Activated naive CD8-positive, alpha-beta T cell (primary cell): Measurements from ENCODE around the gene ISM1.

Experiments
- H3K27ac Mint-ChIP-seq: one replicate; pipeline ENCODE4 v1.8.0; 2021; ENCODE audit warnings: mixed read lengths
- H3K27me3 Mint-ChIP-seq: one replicate; pipeline ENCODE4 v1.8.0; 2021; ENCODE audit warnings: mixed read lengths
- H3K36me3 Mint-ChIP-seq: one replicate; pipeline ENCODE4 v1.8.0; 2021; ENCODE audit warnings: mixed read lengths
- H3K4me1 Mint-ChIP-seq: one replicate; pipeline ENCODE4 v1.8.0; 2021; ENCODE audit warnings: low read depth, mixed read lengths
- H3K4me3 Mint-ChIP-seq: one replicate; pipeline ENCODE4 v1.8.0; 2021; ENCODE audit warnings: mild to moderate bottlenecking, mixed read lengths
- H3K9me3 Mint-ChIP-seq: one replicate; pipeline ENCODE4 v1.8.0; 2021; ENCODE audit warnings: low read depth, mixed read lengths

Gene ISM1

DNA sequence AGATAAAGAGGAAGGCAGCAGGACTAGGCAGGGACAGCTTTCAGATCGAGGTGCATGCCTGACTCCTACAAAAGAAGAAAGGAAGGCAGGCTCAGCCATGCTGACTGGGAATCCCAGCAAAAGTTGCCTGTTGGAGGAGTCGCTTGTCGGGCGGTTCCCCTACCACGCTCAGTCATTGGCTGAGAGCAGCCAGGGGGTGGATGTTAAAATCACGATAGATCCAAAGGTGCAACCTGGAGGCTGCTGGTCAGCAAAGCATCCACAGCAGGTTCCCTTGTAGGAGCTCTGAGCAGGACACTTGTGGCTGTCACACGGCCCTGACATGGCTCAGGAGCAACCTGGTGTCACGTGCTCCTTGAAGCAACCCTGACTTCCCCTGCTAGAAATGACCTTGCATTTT is 74.6 kb downstream of the ISM1 start:
- H3K4me1 Mint-ChIP-seq: no peaks in the 10 kb centered on the region
- no peak overlapping the region for H3K27ac Mint-ChIP-seq
- no peak overlapping the region for H3K4me3 Mint-ChIP-seq
- peaks cover 4% of the 10 kb centered on the region for H3K36me3 Mint-ChIP-seq
- H3K9me3 Mint-ChIP-seq: no peaks in the 10 kb centered on the region
- no peaks in the 10 kb centered on the region for H3K27me3 Mint-ChIP-seq

DNA sequence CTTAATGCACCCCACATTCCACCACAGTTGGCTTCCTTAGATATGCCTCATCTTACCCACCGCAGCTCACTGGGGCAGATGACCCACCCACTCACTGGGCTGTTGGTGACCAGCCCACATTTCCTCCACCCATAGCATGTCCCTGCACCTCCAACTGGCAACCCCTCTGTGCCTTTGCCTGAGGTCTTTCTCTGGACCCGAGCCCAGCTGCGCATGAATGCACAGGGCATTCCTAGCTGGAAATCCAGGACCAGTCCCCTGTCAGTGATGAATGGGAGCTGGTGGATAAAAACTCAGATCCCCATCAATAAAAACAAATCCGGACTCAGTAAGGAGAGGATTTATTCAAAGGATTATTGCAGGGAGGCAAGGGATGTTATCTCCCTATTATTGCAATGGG is 75.0 kb downstream of the ISM1 start:
- Mint-ChIP-seq H3K36me3 (peaks cover 4% of the 10 kb centered on the region), H3K27me3 (no peaks in the 10 kb centered on the region), H3K4me3 (no peak overlapping the region), H3K27ac (no peak overlapping the region), H3K4me1 (no peaks in the 10 kb centered on the region), H3K9me3 (no peaks in the 10 kb centered on the region)

GRCh38 chr20:13297147-13297899 is 76.2 kb downstream of the ISM1 start:
- peaks cover 4% of the 10 kb centered on the region for H3K36me3 Mint-ChIP-seq
- H3K27me3 Mint-ChIP-seq: no peaks in the 10 kb centered on the region
- H3K27ac Mint-ChIP-seq: no peak overlapping the region
- H3K4me3 Mint-ChIP-seq: no peak overlapping the region
- no peaks in the 10 kb centered on the region for H3K9me3 Mint-ChIP-seq
- no peaks in the 10 kb centered on the region for H3K4me1 Mint-ChIP-seq

- Mint-ChIP-seq H3K4me1 (no peaks in the 10 kb centered on the region), H3K36me3 (peaks cover 6% of the 10 kb centered on the region), H3K4me3 (no peak overlapping the region), H3K27me3 (no peaks in the 10 kb centered on the region), H3K9me3 (no peaks in the 10 kb centered on the region), H3K27ac (no peak overlapping the region)
Measured at GRCh38 chr20:13298692-13299373, 77.8 kb downstream of the ISM1 start.

- Mint-ChIP-seq H3K27me3 (no peaks in the 10 kb centered on the region), H3K27ac (no peak overlapping the region), H3K4me3 (no peak overlapping the region), H3K36me3 (peaks cover 6% of the 10 kb centered on the region), H3K4me1 (no peaks in the 10 kb centered on the region), H3K9me3 (no peaks in the 10 kb centered on the region)
Measured at GRCh38 chr20:13299401-13299800, 78.3 kb downstream of the ISM1 start.

GRCh38 chr20:13301596-13301995 is 80.5 kb downstream of the ISM1 start:
- Mint-ChIP-seq H3K4me3 (no peak overlapping the region), H3K27ac (no peak overlapping the region), H3K27me3 (no peaks in the 10 kb centered on the region), H3K4me1 (no peaks in the 10 kb centered on the region), H3K9me3 (no peaks in the 10 kb centered on the region), H3K36me3 (peaks cover 2% of the 10 kb centered on the region)

- H3K4me3 Mint-ChIP-seq: no peak overlapping the region
- no peaks in the 10 kb centered on the region for H3K27me3 Mint-ChIP-seq
- no peaks in the 10 kb centered on the region for H3K9me3 Mint-ChIP-seq
- H3K27ac Mint-ChIP-seq: no peak overlapping the region
- peaks cover 2% of the 10 kb centered on the region for H3K36me3 Mint-ChIP-seq
- H3K4me1 Mint-ChIP-seq: no peaks in the 10 kb centered on the region
Measured at GRCh38 chr20:13302647-13303450, 81.8 kb downstream of the ISM1 start.

DNA sequence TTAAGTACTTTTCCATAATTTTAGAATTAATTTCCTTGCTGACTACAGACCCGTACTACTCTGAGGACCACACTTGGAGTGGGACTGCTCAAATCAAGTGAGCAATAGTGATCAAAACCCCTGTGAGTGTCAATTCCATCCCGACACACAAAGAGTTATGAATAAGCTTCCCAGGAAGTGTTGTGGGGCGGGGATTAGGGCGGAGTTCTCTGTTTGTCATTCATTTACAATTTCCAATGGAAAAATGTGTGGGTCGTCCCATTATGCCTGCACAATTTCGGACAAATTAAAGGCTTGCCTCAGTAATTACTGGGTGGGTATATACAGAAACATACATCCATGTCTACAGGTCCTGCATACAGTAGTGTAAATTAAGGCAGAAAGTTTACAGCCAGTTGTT is 84.2 kb downstream of the ISM1 start:
- H3K4me1 Mint-ChIP-seq: no peaks in the 10 kb centered on the region
- no peaks in the 10 kb centered on the region for H3K27me3 Mint-ChIP-seq
- H3K9me3 Mint-ChIP-seq: no peaks in the 10 kb centered on the region
- H3K36me3 Mint-ChIP-seq: peaks cover 2% of the 10 kb centered on the region
- H3K4me3 Mint-ChIP-seq: no peak overlapping the region
- no peak overlapping the region for H3K27ac Mint-ChIP-seq

GRCh38 chr20:13307562-13308163 is 86.6 kb downstream of the ISM1 start:
- Mint-ChIP-seq H3K27me3 (peaks cover 3% of the 10 kb centered on the region), H3K36me3 (peaks cover 2% of the 10 kb centered on the region), H3K4me3 (no peak overlapping the region), H3K27ac (no peak overlapping the region), H3K4me1 (no peaks in the 10 kb centered on the region), H3K9me3 (no peaks in the 10 kb centered on the region)

DNA sequence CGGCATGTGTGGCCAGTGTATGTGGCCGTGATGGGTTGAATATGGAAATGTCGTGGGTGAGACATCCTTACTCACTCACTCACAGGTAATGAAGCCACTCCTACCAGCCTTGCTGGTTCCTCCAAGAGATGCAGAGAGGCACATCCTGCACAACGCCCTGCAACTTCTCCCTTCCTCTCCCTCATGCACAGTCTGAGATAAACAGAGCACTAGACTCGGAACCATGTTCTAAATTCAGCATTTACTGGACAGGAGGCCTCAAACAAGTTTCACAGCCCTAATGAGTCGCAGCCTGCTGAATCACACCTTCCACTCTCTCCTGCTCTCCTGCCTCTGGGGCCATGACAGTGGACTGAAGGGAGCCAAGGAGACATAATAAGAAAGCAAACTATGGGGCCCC is 91.2 kb downstream of the ISM1 start:
- Mint-ChIP-seq H3K4me1 (no peaks in the 10 kb centered on the region), H3K27me3 (peaks cover 3% of the 10 kb centered on the region), H3K27ac (no peak overlapping the region), H3K9me3 (peaks cover 8% of the 10 kb centered on the region), H3K4me3 (no peak overlapping the region), H3K36me3 (peaks cover 6% of the 10 kb centered on the region)

- Mint-ChIP-seq H3K4me1 (no peaks in the 10 kb centered on the region), H3K27ac (no peak overlapping the region), H3K4me3 (no peak overlapping the region), H3K36me3 (peaks cover 6% of the 10 kb centered on the region), H3K9me3 (peaks cover 13% of the 10 kb centered on the region), H3K27me3 (peaks cover 3% of the 10 kb centered on the region)
Measured at GRCh38 chr20:13313201-13313600, 92.1 kb downstream of the ISM1 start.

DNA sequence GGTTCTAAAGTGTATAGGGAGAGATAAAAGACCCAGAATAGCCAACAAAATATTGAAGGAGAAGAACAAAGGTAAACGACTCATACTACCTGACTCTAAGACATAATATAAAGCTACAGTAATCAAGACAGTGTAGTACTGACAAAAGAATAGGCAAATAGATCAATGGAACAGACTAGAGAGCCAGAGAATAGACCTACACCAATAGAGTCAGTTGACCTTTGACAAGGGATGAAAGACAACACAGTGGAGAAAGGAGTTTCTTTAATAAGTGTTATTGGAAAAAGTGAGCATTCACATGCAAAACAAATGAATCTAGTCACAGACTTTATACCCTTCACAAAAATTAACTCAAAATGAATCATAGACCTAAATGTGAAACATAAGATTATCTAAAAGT is 96.4 kb downstream of the ISM1 start:
- H3K4me3 Mint-ChIP-seq: no peak overlapping the region
- peaks cover 1% of the 10 kb centered on the region for H3K27me3 Mint-ChIP-seq
- H3K27ac Mint-ChIP-seq: no peak overlapping the region
- peaks cover 6% of the 10 kb centered on the region for H3K36me3 Mint-ChIP-seq
- peaks cover 13% of the 10 kb centered on the region for H3K9me3 Mint-ChIP-seq
- H3K4me1 Mint-ChIP-seq: peaks cover 2% of the 10 kb centered on the region

DNA sequence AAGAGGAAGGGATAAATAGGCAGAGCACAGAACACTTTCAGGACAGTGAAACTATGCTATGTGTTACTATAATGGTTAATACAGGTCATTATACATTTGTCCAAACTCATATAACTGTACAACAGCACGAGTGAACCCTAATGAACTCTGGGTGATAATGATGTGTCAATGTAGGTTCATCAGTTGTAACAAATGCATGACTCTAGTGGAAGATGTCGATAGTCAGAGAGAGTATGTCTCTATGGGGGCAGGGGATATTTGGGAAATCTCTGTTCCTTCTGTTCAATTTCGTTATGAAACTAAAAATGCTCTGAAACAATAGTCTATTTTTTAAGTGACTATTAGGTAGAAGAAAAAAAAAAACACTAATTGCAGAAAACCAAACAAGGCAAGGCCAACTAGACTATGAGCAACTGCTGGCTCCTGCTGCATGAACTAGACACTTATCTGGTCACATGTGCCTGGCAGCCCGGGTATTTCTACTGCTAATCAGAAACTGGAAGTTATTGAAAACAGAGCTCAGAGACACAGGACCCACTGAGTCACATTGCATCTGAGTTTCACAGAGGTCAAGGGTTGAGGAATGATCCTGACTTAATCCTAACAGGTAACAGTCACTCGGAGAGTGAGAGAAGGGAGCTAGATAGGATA is 97.9 kb downstream of the ISM1 start:
- H3K4me1 Mint-ChIP-seq: peaks cover 3% of the 10 kb centered on the region
- no peak overlapping the region for H3K27ac Mint-ChIP-seq
- H3K27me3 Mint-ChIP-seq: peaks cover 1% of the 10 kb centered on the region
- peaks cover 13% of the 10 kb centered on the region for H3K9me3 Mint-ChIP-seq
- H3K36me3 Mint-ChIP-seq: peaks cover 6% of the 10 kb centered on the region
- no peak overlapping the region for H3K4me3 Mint-ChIP-seq

GRCh38 chr20:13320702-13321101 is 99.6 kb downstream of the ISM1 start:
- Mint-ChIP-seq H3K9me3 (peaks cover 13% of the 10 kb centered on the region), H3K27me3 (peaks cover 4% of the 10 kb centered on the region), H3K36me3 (peaks cover 6% of the 10 kb centered on the region), H3K4me3 (no peak overlapping the region), H3K27ac (no peak overlapping the region), H3K4me1 (peaks cover 3% of the 10 kb centered on the region)
